Activated effector memory CD4-positive, alpha-beta T cell treated with anti-CD3 and anti-CD28 coated beads, Interleukin-2, amount 50 U/mL, for 16 hours (primary cell): ENCODE data around the gene SLC66A1.

Experiments
- DNase-seq: peaks from one replicate; pipeline ENCODE4 v3.0.0-alpha.2; 2020

The SLC66A1 gene

GRCh38 chr1:19365721-19366120, 53.6 kb downstream of the SLC66A1 start:
- DNase-seq: no peak

- no peak for DNase-seq
Measured at GRCh38 chr1:19366599-19367536, 54.7 kb downstream of the SLC66A1 start.

- DNase-seq: no peak
Measured at GRCh38 chr1:19367584-19368041, 55.5 kb downstream of the SLC66A1 start.

- no peak for DNase-seq
Measured at GRCh38 chr1:19368050-19368449, 55.9 kb downstream of the SLC66A1 start.

GRCh38 chr1:19368964-19369363, 56.8 kb downstream of the SLC66A1 start:
- no peak for DNase-seq

- DNase-seq: no peak
Measured at GRCh38 chr1:19369396-19370090, 57.4 kb downstream of the SLC66A1 start.

- no peak for DNase-seq
Measured at GRCh38 chr1:19370453-19371170, 58.5 kb downstream of the SLC66A1 start.

GRCh38 chr1:19371226-19372135, 59.4 kb downstream of the SLC66A1 start:
- no peak for DNase-seq

GRCh38 chr1:19372136-19372514, 60.0 kb downstream of the SLC66A1 start:
- no peak for DNase-seq

- DNase-seq: no peak
Measured at GRCh38 chr1:19372602-19373001, 60.5 kb downstream of the SLC66A1 start.

- DNase-seq: no peak
Measured at GRCh38 chr1:19373211-19374082, 61.3 kb downstream of the SLC66A1 start.

- no peak for DNase-seq
Measured at GRCh38 chr1:19374083-19374801, 62.1 kb downstream of the SLC66A1 start.

GRCh38 chr1:19374926-19375325, 62.8 kb downstream of the SLC66A1 start:
- DNase-seq: no peak

GRCh38 chr1:19375631-19376400, 63.7 kb downstream of the SLC66A1 start:
- no peak for DNase-seq

- no peak for DNase-seq
Measured at GRCh38 chr1:19376428-19377372, 64.6 kb downstream of the SLC66A1 start.

- no peak for DNase-seq
Measured at GRCh38 chr1:19377812-19378718, 65.9 kb downstream of the SLC66A1 start.
